KG1 (cell line): ENCODE measurements around the gene SHISA5.

Experiments used
- DNase-seq: peaks from one replicate; lab custom pipeline; 2025; lab: John Stamatoyannopoulos, UW

Gene SHISA5

DNA sequence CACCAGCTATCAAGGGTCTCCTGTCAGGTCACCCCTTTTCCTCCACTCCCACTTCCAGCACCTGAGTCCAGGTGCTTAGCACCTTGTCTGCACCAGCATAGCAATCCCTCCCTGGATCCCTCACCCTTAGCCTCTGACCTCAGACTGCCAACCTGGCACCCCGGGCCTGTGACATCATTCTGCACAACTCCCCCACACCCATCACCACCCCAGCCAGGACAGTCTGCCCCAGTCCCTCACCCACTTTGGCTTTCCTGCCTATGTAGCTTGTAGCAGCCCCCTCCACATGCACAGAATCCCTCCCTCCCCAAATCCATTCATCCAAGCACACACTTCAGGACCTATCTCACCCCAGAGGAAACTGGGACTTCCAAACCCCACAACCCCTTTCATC is 73.3 kb downstream of the SHISA5 start:
- no peak for DNase-seq

DNA sequence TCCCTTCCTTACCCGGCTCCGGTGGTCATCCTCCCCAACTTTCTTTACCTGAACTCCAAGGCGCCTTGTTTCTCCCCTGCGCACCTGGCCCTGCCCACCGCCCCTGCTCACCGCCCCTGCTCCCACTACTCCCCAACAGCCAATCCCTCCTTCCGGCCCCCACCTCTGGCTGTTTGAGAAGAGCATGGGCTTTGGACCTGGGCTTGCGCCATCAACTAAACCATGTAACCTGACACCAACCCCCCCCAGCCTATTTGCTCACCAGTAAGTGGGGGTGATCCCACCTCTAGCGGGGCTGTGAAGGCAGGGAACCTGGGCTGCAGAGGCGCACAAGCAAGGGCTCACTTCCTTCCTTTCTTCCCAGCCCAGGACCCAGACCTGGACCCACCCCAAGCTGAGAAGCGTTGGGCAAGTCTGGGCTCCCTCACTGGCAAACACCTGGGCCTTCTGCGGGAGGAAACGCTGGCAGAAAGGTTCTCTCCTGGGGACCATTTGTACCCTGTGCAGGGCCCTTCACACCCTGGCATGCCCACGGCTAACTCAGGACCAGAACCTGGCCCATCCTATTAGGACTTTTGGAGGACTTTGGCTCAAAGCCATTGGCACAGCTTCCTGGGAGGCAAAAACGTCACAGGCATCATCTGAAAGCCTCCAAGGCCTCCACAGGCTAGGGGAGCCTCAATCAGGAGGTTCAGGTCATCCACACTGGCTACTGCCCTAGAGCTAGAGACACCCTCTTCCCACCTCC is 73.8 kb downstream of the SHISA5 start, which contains the start of gene PLXNB1:
Gene PLXNB1, minus strand, starts transcription at position 127 of the 748 bp plus-strand sequence. CDS start 5,475 bp downstream, outside the sequence.
- no peak for DNase-seq

DNA sequence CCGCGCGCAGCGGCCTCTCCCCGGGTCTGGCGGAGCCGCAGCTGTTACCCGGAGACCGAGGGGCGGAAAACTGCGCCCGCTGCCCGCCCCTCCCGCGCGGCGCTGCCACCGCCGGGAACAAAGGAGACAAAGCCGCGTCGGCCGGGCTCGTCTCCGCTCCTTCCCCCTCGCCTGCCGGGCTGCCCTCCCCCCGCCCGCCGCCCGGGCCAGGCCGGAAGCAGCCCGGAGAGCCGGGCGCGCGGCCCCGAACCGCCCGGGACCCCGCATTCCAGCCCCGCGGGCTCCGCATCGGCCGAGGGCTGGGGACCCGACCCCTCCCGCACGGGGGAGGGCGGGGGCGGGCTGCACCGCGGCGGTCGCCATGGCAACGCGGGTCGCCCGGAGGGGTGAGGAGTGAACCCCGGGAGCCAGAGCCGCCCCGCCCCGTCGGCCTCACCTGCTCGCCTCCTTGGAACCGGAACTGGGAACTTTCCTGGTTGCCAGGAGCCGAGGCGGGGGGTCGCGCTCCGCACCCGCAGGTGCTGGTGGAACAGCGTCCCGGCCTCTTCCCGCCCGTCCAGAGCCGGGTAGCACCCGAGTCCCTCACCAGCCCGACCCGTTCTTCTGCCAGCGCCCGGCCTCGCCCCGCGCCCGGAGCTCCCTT is 74.5 kb downstream of the SHISA5 start:
- no peak for DNase-seq

DNA sequence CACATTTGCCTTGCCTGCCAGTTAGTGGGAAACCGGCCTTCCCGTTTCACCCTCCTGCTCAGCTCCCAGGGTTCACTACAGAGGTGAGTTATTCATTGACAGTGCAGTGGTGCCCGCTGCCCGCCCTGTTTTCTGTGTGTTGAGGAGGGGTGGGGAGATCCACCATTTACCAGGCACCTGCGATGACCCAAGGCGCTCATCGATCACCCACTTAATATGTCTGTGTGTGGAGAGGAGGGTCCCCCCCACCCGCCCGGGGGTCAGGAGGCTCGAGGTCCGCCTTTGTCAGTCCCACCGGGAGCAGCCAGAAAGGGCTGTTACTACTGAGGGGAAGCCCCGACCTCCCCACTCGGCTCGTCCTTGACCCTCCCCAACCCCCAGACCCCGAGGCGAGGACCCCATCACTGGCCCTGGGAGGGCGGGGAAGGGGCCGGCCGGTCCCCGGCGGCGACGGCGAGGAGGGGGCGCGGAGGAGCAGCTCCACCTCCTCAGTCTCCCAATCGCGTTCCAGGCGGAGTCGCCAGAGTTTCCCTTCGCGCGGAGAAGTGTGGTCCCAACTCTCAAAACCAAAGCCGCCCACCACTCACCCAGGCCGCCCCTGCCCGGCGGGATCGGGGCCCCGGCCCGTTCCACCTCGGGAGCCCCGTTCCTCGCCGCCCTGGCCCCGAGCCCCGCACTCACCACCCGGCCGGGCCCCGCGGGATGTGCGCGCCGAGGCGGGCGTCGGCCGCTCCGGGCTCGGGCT is 75.2 kb downstream of the SHISA5 start:
- DNase-seq: no peak

DNA sequence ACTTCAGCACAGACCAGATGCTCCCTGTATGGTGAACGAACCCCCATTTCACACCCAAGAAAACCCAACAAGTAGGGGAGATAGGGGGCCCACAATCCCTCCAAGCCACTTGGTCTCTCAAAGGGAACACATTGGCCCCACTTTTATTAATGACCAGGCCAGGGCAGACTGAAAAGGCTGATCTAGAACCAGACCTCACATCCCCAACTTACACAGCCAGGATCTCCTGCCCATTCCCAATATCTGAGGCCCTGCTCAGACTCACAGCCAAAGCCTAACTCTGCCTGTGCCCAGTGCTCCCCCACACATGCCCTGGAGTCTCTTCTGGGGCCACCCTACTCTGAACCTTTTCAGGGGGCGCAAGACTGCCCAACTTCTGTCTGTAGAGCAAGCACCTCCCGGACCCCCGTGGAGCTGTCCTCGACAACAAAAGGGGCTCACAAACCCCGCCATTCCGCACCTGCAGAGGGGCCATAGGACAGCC is 75.8 kb downstream of the SHISA5 start:
- no peak for DNase-seq

DNA sequence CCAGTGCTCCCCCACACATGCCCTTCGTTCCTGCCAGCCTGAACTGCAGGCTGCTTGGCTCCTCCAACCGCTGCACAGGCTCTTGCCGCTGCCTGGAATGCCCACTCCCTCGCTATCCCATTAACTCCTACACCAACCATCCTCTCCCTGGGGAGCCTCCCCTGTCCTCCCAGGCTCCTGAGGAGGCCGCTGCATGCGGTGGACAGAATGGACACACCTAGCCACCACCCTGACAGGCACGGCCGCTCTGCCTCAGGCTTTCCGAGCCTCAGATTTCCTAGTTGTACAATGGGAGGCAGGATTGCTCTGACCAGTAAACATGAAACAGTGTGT is 76.4 kb downstream of the SHISA5 start:
- DNase-seq: no peak

DNA sequence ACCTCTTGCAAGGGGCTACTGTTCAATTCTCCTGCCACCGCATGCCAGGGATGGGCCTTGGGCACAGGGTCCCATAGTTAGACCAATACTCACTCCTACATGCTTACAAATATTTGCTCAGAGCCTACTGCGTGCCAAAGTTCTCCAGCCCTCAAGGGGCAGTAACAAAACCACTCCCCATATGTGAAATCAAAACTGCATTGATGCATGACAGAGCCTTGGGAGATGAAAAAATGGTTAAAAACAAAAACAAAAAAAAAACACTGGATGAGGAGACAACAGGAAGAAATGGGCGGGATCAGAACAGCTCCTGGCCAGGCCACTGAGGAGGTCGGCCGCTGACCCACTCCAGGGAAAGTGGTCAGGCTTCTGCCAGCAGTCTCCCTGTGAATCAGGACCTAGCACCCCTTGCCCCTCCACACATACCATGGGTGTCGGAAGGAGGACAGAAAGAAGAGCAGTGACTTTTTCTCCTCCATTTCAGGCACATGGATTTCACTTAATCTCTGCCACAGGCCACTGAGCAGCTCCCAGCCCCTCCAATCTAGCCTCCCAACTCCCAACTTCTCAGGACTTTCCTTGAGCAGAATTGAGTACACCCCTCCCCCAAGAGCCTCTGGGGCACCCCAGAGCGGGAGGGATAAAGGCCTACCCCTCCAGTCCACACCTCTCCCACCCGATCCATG is 76.9 kb downstream of the SHISA5 start:
- DNase-seq: no peak

DNA sequence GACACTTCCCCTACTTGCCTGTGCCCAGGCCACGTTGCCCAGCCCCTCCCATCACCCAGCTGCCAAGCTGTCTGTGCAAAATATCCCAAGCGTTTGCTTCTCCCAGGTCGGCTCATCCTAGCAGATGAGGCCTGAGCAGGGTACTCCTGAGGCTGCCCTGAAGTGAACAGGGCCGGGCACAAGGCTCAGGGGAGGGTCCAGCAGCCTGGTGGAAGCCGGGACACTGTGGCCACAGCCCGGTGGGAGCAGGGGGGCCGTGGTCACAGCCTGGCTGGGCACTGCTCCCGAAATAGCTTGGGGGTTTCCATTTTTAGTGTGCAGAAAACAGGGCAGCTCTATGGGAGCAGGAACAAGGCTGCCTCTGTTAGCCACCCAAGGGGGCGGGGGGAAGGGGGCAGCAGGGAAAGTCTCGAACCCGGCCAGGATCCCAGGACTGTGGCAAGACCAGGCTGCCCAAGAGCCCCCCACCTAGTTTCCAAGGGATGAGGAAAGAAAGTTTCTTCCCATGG is 77.5 kb downstream of the SHISA5 start:
- DNase-seq: no peak

DNA sequence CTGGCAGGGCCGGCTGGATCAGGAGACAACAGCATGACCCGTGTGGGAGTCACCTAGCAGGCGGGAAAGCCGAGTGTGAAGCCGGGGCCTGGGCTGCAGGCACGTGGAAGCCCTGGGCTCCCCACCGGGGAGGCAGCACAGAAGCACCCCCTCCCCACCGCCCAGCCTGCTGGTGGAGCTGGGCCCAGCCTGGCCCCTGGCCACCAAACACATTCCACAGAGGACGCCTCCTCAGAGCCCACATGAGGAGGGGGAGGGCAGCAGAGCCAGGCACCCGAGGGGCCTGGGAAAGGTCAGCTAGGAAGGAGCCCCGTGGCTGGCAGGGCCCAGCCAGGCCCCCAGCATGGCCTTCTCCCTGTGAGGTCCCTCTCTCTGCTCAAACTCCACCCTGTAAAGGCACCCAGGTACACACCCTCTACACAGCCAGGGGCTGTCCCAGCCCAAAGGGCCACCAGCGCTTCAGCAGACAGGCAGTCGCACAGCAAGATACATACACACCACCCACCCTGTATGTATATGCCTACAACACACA is 78.6 kb downstream of the SHISA5 start:
- DNase-seq: no peak

DNA sequence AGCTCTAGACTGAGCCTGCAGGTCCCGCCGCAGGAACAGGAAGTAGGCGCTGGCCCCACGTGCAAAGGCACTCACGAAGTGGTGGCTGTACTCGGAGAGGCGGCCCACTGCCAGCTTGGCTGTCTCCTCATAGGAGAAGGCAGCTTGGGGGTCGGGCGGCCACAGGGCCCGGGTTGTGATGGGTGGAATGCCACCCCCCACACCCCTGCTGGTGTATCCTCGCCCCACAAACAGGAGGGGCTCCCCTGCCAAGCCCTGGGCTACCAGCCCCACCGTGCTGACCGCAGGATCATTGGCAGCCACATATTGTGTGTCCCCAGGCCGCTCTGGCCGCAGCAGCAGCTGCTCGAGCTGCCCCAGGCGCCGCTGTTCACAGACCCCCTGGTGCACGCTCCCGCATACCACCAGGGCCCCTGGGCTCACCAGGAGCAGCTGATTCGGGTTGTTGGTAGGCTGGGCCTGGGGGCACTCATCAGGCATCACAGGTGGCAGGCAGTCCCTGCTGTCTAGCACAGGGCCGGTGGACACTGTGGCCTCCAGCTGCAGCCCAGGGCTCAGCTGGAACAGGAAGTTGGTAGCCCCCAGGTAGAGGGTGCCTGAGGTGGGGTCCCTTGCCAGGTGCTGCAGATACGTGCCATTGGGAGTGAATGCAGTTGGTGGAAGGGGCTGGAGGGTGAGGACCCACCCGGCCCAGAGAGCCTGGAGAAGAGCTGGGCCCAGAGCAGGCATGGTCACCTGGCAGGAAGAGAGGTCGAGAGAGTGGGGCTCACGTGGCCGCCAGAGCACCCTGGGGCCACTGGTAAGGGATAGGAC is 79.9 kb downstream of the SHISA5 start:
- no peak for DNase-seq

DNA sequence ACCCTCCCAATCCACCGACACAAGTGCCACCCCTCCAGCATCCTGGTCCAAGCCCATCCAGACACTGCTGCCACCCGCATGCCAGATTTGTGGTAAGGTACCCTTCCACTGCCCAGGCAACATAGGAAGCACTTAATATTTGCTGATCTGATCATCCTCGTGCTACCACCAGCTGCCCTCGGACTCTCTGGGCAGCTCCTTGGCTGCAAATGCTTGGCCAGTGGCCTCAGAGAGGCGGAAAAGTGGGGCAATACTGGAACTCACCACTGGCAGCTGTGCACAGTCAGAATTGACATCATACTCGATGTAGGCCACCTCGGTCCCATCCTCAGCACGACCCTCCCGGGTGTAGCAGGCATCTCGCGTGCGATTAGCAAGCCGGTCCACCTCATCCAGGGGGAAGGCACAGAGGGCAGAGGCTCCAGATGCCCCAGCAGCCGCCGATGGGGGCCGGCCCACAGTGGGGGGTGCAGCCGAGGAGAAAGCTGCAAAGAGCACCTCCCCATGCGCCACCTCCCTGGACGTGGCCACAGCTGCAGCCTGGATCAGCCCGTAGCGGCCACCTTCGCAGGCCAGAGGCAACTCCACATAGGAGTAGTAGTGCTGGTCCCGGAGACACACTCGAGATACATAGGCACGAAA is 80.6 kb downstream of the SHISA5 start:
- no peak for DNase-seq

DNA sequence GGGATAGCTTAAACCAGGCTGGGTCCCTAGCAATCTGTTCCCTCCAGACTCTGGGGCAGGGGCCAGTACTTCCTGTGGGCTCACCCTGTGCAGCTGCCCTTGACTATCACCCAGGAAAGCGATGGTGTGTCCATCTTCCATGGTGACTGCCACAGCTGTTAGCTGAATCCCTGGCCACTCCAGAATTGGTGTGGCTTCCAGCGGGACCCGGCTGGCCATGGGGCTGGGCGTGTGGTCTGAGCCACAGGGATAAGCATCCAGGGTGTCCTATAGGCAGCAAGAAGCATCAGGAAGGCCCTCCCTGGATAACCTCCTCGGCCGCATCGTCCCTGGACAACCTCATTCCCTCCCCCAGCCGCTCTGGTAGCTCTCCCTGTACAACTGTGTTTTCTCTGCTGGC is 81.3 kb downstream of the SHISA5 start:
- DNase-seq: no peak

DNA sequence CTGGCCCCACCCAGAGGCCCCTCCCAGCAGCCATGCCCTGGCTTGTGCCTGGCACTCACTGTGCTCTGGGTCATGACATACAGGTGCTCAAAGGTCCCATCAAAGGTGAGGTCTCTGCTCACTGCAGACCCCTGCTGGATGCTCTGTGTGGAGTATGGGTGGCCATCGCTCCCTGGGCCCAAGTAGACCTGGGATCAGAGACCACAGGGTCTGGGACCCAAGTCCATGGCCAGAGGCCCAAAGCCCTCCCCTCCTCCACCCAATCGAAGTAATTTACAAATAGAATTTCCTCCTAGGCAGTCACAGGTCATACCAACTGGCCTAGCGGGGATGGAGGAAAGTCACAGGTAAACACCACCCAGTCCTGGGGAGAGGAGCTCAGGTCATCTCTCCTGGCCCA is 81.7 kb downstream of the SHISA5 start:
- DNase-seq: no peak

DNA sequence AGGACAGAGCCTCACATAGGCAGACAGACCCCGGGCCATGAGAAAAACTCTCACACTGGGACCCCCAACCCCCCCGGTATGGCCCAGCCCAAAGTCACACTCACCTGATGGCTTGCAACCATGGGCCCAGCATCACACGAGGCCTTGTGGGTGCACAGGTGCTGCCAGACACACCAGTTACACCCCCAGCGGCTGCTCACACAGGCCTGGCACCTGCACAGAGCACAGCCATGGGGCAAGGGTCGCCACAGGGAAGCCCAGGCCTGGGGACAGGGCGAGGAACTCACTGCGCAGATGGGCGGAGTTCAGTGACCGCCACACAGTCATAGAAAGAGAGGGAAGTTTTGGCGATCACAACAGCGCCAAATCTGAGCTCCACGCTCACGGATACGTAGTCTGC is 83.4 kb downstream of the SHISA5 start:
- DNase-seq: no peak

DNA sequence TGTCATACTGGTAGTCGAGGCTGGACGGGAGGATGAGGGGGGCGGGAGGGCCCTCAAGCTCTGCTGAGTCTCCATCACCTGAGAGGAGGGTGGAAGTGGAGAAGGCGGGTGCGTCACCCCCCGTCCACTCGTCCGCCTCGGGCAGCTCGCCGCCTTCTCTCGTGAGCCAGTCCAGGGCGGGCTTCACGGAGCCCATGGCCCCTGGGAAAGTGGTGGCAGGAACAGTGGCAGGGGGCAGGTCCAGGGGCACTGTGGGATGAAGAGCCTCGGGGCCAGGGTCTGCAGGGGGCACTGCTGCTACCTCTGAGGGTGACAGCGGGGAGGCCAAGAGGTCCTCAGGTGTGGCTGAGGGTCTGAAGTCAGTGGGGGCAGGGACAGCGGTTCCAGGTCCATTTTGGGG is 84.4 kb downstream of the SHISA5 start:
- DNase-seq: no peak

DNA sequence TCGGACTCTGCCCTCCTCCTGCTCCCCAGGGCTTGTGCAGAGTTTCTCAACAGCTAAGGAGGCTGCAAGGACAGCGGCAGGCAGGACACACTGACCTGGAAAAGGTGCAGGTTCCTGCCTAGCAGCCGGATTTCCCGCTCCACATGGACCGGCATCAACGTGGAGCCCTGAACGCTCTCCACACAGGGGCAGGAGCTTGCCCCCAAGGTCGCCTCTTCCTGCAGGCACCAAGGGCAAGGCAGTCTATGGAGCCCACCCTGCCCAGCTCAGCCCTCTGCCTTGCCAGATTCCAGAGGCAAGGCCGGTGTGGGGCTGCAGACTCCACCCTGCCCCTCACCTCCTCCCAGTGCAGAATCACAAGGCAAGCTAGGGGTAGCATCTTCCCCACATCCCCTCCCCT is 84.8 kb downstream of the SHISA5 start:
- no peak for DNase-seq

DNA sequence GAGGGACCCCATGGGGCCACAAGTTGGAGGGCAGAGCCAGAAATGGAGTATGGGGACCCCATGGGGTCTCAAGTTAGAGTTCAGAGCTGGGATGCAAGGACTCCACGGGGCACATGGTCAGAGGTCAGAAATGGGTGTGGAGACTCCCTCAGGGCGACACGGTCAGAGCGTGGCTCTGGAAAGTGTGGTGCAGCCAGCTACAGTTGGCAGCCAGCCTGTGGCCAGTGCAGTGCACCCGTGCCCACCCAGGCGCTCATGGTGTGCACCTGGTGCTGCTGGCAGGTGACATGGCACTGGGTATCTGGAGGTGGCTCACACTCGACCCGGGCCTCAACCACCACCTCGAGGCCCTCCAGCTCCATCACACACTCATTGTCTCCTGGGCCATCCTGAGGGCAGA is 85.3 kb downstream of the SHISA5 start:
- DNase-seq: no peak

DNA sequence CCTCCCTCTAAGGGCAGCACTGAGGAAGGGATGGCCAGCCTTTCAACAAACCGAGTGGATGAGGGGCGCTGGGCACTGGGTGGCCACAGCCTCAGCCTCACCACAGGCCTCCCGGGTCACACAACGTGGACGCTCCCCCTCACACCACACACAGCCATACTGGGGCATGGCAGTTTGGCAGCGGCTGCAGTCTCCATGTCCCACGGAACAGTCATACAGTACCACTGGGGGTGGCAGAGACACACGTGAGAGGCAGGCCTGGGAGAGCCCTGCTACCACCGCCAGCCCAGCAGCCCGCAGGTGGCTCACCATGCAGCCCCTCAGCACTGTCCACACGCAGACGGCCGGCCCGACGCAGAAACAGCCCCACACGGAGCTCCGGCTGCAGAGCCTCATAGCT is 85.8 kb downstream of the SHISA5 start:
- no peak for DNase-seq
